K562 (cell line): ENCODE measurements around the gene KCND1. TPM values are rescaled to one million over a fixed set of nuclear protein-coding genes. Genes with fewer than 3 reads are reported as not detected.

Source experiments
- ASH1L ChIP-seq: fragments of 450-650 bp; IDR thresholded peaks from 2 replicates; pipeline ENCODE4 v1.6.1; 2018; ENCODE audit warnings: borderline replicate concordance, mild to moderate bottlenecking, low read depth; ENCODE audit not compliant: partially characterized antibody
- ATF1 ChIP-seq, 2 experiments: fragments of 450-650 bp in 1 of 2; IDR thresholded peaks; 2 replicates each; pipeline ENCODE4 v1.6.1; 2016; ENCODE audit warnings: missing compliant biosample characterization in 1 of 2, missing genetic modification characterization in 1 of 2
- ATF7 ChIP-seq: fragments of 450-650 bp; IDR thresholded peaks from 2 replicates; pipeline ENCODE4 v1.7.1; 2014; ENCODE audit warnings: mild to moderate bottlenecking, moderate library complexity
- BRD4 ChIP-seq: fragments of 200-600 bp; sonication (generic); IDR thresholded peaks from 2 replicates; pipeline ENCODE4 v1.6.1; 2017; ENCODE audit warnings: inconsistent platforms
- ETV1 ChIP-seq: fragments of 450-650 bp; conservative IDR thresholded peaks from 2 replicates; pipeline ENCODE4 v1.6.1; 2016; ENCODE audit warnings: missing genetic modification characterization, control low read depth, low read depth, missing compliant biosample characterization
- GTF2B ChIP-seq: IDR thresholded peaks from 2 replicates; pipeline ENCODE4 v1.6.1; 2011; ENCODE audit not compliant: insufficient read length; ENCODE audit errors: extremely low read depth
- KLF10 ChIP-seq: fragments of 250-450 bp; sonication (Bioruptor Pico); IDR thresholded peaks from 2 replicates; pipeline ENCODE4 v1.6.1; 2021; ENCODE audit warnings: matching md5 sums
- MBD2 ChIP-seq: sonication (generic); IDR thresholded peaks from 2 replicates; pipeline ENCODE4 v1.6.1; 2016; ENCODE audit warnings: low read depth, borderline replicate concordance
- MEIS2 ChIP-seq: fragments of 450-650 bp; IDR thresholded peaks from 2 replicates; pipeline ENCODE4 v1.6.1; 2014; ENCODE audit warnings: mild to moderate bottlenecking; ENCODE audit not compliant: partially characterized antibody
- NFRKB ChIP-seq: fragments of 450-650 bp; IDR thresholded peaks from 2 replicates; pipeline ENCODE4 v1.6.1; 2016; ENCODE audit warnings: low read depth
- PKNOX1 ChIP-seq: fragments of 450-650 bp; IDR thresholded peaks from 2 replicates; pipeline ENCODE4 v1.6.1; 2016
- POLR2G ChIP-seq: fragments of 200-400 bp; formaldehyde crosslinking; IDR thresholded peaks from 2 replicates; pipeline ENCODE4 v1.6.1; 2017; ENCODE audit warnings: low read depth, mild to moderate bottlenecking, antibody characterized with exemption, low read length, moderate library complexity
- PRDM10 ChIP-seq: fragments of 450-650 bp; IDR thresholded peaks from 2 replicates; pipeline ENCODE4 v1.6.1; 2018; ENCODE audit not compliant: partially characterized antibody
- RBFOX2 ChIP-seq: fragments of 200-400 bp; formaldehyde crosslinking; IDR thresholded peaks from 2 replicates; pipeline ENCODE4 v1.6.1; 2017; ENCODE audit warnings: low read depth, mild to moderate bottlenecking, low read length, moderate library complexity
- TAF9B ChIP-seq: fragments of 450-650 bp; IDR thresholded peaks from 2 replicates; pipeline ENCODE4 v1.6.1; 2018; ENCODE audit warnings: mild to moderate bottlenecking; ENCODE audit not compliant: partially characterized antibody
- TBP ChIP-seq: optimal IDR thresholded peaks from 2 replicates; pipeline ENCODE3; 2011; ENCODE audit warnings: low read depth, low read length, improper control_type of control experiment
- ZBTB49 ChIP-seq: sonication (generic); formaldehyde crosslinking; IDR thresholded peaks from 2 replicates; pipeline ENCODE4 v1.8.0; 2022; ENCODE audit warnings: missing genetic modification reagents, mild to moderate bottlenecking, borderline replicate concordance
- ZC3H4 ChIP-seq: sonication (generic); formaldehyde crosslinking; IDR thresholded peaks from 2 replicates; pipeline ENCODE4 v1.9.0; 2021; ENCODE audit warnings: missing genetic modification reagents, borderline replicate concordance
- ZNF197 ChIP-seq: fragments of 200-800 bp; sonication (Bioruptor generic); IDR thresholded peaks from 2 replicates; pipeline ENCODE4 v1.6.1; 2016; ENCODE audit warnings: low read depth, missing genetic modification characterization, missing compliant biosample characterization
- ZNF347 ChIP-seq: fragments of 450-650 bp; formaldehyde crosslinking; IDR thresholded peaks from 2 replicates; pipeline ENCODE4 v1.4.0; 2020; ENCODE audit warnings: low read depth, mild to moderate bottlenecking, moderate library complexity
- polyA plus RNA-seq, 8 experiments: library from polyadenylated mRNA; depleted of rRNA in 4 of 8; stranded (reverse) in 5 of 8; unstranded in 3 of 8; fragments of >200 nt; fragmentation: Nextera tagmentation in 2 of 8; fragmentation: Illumina TruSeq in 1 of 8; extraction: Ambion mirVana in 2 of 8; extraction: Trizol in 1 of 8; gene quantifications; 2 replicates each; pipeline versions ENCODE4 v1.2.1 to v1.2.3, GENCODE V29; 2011 to 2014; ENCODE audit warnings: inconsistent platforms in 1 of 8, missing spikeins in 1 of 8
- total RNA-seq, 7 experiments: library from RNA; depleted of rRNA in 6 of 7; stranded (reverse); fragments of >200 nt in 6 of 7; fragmentation: Illumina TruSeq in 2 of 7; extraction: Trizol in 2 of 7; gene quantifications; 2 replicates each; pipeline versions ENCODE4 v1.2.1 to v1.2.3, GENCODE V29; 2011 to 2021; ENCODE audit warnings: low replicate concordance in 1 of 7

The KCND1 gene
- total and polyA plus RNA-seq, 9 of the 15 experiments (the other 6 are each of a cell fraction or from before 2014, with no cell fraction given) = 0.06 to 0.83 (median 0.39) TPM; not detected in 1

- no peak for TF ChIP-seq ZNF197 (CRISPR knock-in tag)
- peak; percentile 92 for TF ChIP-seq MBD2
- no peak for TF ChIP-seq KLF10
- peak; percentile 81 for TF ChIP-seq ASH1L
- TF ChIP-seq ZNF347 = no peak
- peak; percentile 100 for TF ChIP-seq PRDM10
- peak; percentile 94 for TF ChIP-seq TBP
- TF ChIP-seq PKNOX1 = peak; percentile 36; the same call in 1 of the 2 replicates
- TF ChIP-seq RBFOX2 = peak; percentile 85
- TF ChIP-seq ETV1 = 0 out of 2 replicates have a peak, but pooled peaks have one; percentile 22
- TF ChIP-seq ATF1 (CRISPR knock-in tag; IDR thresholded peaks at IDR 0.05) = no peak
- peak; percentile 39 for TF ChIP-seq ATF1 (tag; IDR thresholded peaks at IDR 0.05)
- peak; percentile 10 for TF ChIP-seq MEIS2
- peak; percentile 65; the same call in 1 of the 2 replicates for TF ChIP-seq NFRKB
- TF ChIP-seq BRD4 = peak; percentile 6; the same call in 1 of the 2 replicates
- TF ChIP-seq TAF9B = peak; percentile 98
- no peak for TF ChIP-seq GTF2B
- TF ChIP-seq POLR2G = peak; percentile 83
- no peak for TF ChIP-seq ZBTB49 (CRISPR knock-in tag)
- TF ChIP-seq ZC3H4 (CRISPR knock-in tag) = no peak
- peak; percentile 99 for TF ChIP-seq ATF7
These were observed 30.7 kb upstream of the KCND1 start, which contains the start of gene GRIPAP1 (continued) for GRCh38 chrX:49002091-49002935.
